SK-N-SH treated with all-trans-retinoic acid at 6 μM for 48 hours (cell line): ENCODE measurements around the gene KCNK1.

ENCODE experiments used
- ATAC-seq: fragments of 200-7000 bp; cut with Tn5 transposase; 3 replicates; pipeline ENCODE4 v1.9.1; 2020; ENCODE audit warnings: mild to moderate bottlenecking, moderate library complexity
- ARNTL ChIP-seq: fragments of 450-650 bp; formaldehyde crosslinking; IDR thresholded peaks from 2 replicates; pipeline ENCODE4 v1.5.0; 2020; ENCODE audit warnings: low read depth, mild to moderate bottlenecking, moderate library complexity, borderline replicate concordance
- BACH2 ChIP-seq: fragments of 250-450 bp; sonication (Bioruptor Pico); IDR thresholded peaks from 2 replicates; pipeline ENCODE4 v1.9.0; 2021; ENCODE audit warnings: mild to moderate bottlenecking, borderline replicate concordance
- CSDC2 ChIP-seq: fragments of 250-450 bp; sonication (Bioruptor Pico); IDR thresholded peaks from 2 replicates; pipeline ENCODE4 v1.5.0; 2020; ENCODE audit warnings: mild to moderate bottlenecking, moderate library complexity
- ESRRG ChIP-seq: fragments of 250-450 bp; sonication (Bioruptor Pico); IDR thresholded peaks from 2 replicates; pipeline ENCODE4 v1.6.1; 2021; ENCODE audit warnings: mild to moderate bottlenecking
- GLIS3 ChIP-seq: fragments of 250-450 bp; sonication (Bioruptor Pico); IDR thresholded peaks from 2 replicates; pipeline ENCODE4 v1.5.0; 2020; ENCODE audit warnings: mild to moderate bottlenecking, moderate library complexity
- ISL1 ChIP-seq: fragments of 250-450 bp; sonication (Bioruptor Pico); IDR thresholded peaks from 2 replicates; pipeline ENCODE4 v2.1.2; 2022; ENCODE audit warnings: mild to moderate bottlenecking, moderate library complexity
- OSR1 ChIP-seq: fragments of 250-450 bp; sonication (Bioruptor Pico); IDR thresholded peaks from 2 replicates; pipeline ENCODE4 v1.8.0; 2022; ENCODE audit warnings: moderate library complexity, mild to moderate bottlenecking, inconsistent platforms
- PATZ1 ChIP-seq: fragments of 250-450 bp; sonication (Bioruptor Pico); IDR thresholded peaks from 2 replicates; pipeline ENCODE4 v1.8.0; 2020; ENCODE audit warnings: mild to moderate bottlenecking, moderate library complexity, borderline replicate concordance
- PPARA ChIP-seq: fragments of 250-450 bp; sonication (Bioruptor Pico); IDR thresholded peaks from 2 replicates; pipeline ENCODE4 v1.5.0; 2020; ENCODE audit warnings: mild to moderate bottlenecking, borderline replicate concordance
- RARB ChIP-seq: fragments of 250-450 bp; sonication (Bioruptor Pico); IDR thresholded peaks from 2 replicates; pipeline ENCODE4 v1.8.0; 2021; ENCODE audit warnings: mild to moderate bottlenecking, moderate library complexity
- SNAI2 ChIP-seq: fragments of 250-450 bp; sonication (Bioruptor Pico); IDR thresholded peaks from 2 replicates; pipeline ENCODE4 v1.5.0; 2020; ENCODE audit warnings: mild to moderate bottlenecking, moderate library complexity
- TCF4 ChIP-seq: fragments of 250-450 bp; sonication (Bioruptor Pico); IDR thresholded peaks from 2 replicates; pipeline ENCODE4 v1.8.0; 2021; ENCODE audit warnings: mild to moderate bottlenecking, moderate library complexity, borderline replicate concordance
- TOX ChIP-seq: fragments of 250-450 bp; sonication (Bioruptor Pico); IDR thresholded peaks from 2 replicates; pipeline ENCODE4 v1.8.0; 2021; ENCODE audit warnings: mild to moderate bottlenecking, moderate library complexity, borderline replicate concordance
- TSHZ2 ChIP-seq: fragments of 250-450 bp; sonication (Bioruptor Pico); IDR thresholded peaks from 2 replicates; pipeline ENCODE4 v1.5.0; 2020; ENCODE audit warnings: mild to moderate bottlenecking, moderate library complexity
- ZC3H10 ChIP-seq: fragments of 250-450 bp; sonication (Bioruptor Pico); IDR thresholded peaks from 2 replicates; pipeline ENCODE4 v1.5.1; 2021; ENCODE audit warnings: mild to moderate bottlenecking, moderate library complexity
- ZFP3 ChIP-seq: fragments of 250-450 bp; sonication (Bioruptor Pico); IDR thresholded peaks from 2 replicates; pipeline ENCODE4 v1.5.0; 2020; ENCODE audit warnings: mild to moderate bottlenecking, moderate library complexity
- ZFP30 ChIP-seq: fragments of 450-650 bp; formaldehyde crosslinking; IDR thresholded peaks from 2 replicates; pipeline ENCODE4 v1.5.0; 2022; ENCODE audit warnings: mild to moderate bottlenecking, moderate library complexity
- ZNF565 ChIP-seq: fragments of 450-650 bp; formaldehyde crosslinking; conservative IDR thresholded peaks from 2 replicates; pipeline ENCODE4 v1.5.0; 2020; ENCODE audit warnings: low read depth, mild to moderate bottlenecking, moderate library complexity
- ZNF70 ChIP-seq: fragments of 450-650 bp; formaldehyde crosslinking; IDR thresholded peaks from 2 replicates; pipeline ENCODE4 v1.5.0; 2020; ENCODE audit warnings: mild to moderate bottlenecking, moderate library complexity
- ZNF8 ChIP-seq: fragments of 450-650 bp; formaldehyde crosslinking; IDR thresholded peaks from 2 replicates; pipeline ENCODE4 v1.5.0; 2020; ENCODE audit warnings: mild to moderate bottlenecking, moderate library complexity
- TF ChIP-seq, protein P1 (sequence below): fragments of 250-450 bp; sonication (Bioruptor Pico); IDR thresholded peaks from 2 replicates; pipeline ENCODE4 v1.5.1; 2021; ENCODE audit warnings: mild to moderate bottlenecking, moderate library complexity
- TF ChIP-seq, protein P2 (sequence below): fragments of 250-450 bp; sonication (Bioruptor Pico); IDR thresholded peaks from 2 replicates; pipeline ENCODE4 v1.5.1; 2020; ENCODE audit warnings: low read depth, mild to moderate bottlenecking, moderate library complexity

The KCNK1 gene

GRCh38 chr1:233664804-233665574, 51.1 kb downstream of the KCNK1 start (continued):
- TF ChIP-seq, protein P1, sequence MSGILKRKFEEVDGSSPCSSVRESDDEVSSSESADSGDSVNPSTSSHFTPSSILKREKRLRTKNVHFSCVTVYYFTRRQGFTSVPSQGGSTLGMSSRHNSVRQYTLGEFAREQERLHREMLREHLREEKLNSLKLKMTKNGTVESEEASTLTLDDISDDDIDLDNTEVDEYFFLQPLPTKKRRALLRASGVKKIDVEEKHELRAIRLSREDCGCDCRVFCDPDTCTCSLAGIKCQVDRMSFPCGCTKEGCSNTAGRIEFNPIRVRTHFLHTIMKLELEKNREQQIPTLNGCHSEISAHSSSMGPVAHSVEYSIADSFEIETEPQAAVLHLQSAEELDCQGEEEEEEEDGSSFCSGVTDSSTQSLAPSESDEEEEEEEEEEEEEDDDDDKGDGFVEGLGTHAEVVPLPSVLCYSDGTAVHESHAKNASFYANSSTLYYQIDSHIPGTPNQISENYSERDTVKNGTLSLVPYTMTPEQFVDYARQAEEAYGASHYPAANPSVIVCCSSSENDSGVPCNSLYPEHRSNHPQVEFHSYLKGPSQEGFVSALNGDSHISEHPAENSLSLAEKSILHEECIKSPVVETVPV, result no peak
- no peak for TF ChIP-seq GLIS3

GRCh38 chr1:233665575-233666270, 51.8 kb downstream of the KCNK1 start:
- TF ChIP-seq TOX (CRISPR knock-in tag) (no peak), CSDC2 (CRISPR knock-in tag) (no peak), BACH2 (CRISPR knock-in tag) (no peak), ZNF8 (CRISPR knock-in tag) (no peak), ISL1 (CRISPR knock-in tag) (no peak), RARB (CRISPR knock-in tag) (no peak), PPARA (CRISPR knock-in tag) (no peak), OSR1 (CRISPR knock-in tag) (no peak), ESRRG (no peak), ARNTL (no peak), TCF4 (no peak), SNAI2 (CRISPR knock-in tag) (no peak), ZFP3 (no peak), ZNF565 (CRISPR knock-in tag) (no peak), TSHZ2 (no peak), GLIS3 (no peak), ZFP30 (CRISPR knock-in tag) (no peak), PATZ1 (CRISPR knock-in tag) (no peak)
- TF ChIP-seq, protein P2, sequence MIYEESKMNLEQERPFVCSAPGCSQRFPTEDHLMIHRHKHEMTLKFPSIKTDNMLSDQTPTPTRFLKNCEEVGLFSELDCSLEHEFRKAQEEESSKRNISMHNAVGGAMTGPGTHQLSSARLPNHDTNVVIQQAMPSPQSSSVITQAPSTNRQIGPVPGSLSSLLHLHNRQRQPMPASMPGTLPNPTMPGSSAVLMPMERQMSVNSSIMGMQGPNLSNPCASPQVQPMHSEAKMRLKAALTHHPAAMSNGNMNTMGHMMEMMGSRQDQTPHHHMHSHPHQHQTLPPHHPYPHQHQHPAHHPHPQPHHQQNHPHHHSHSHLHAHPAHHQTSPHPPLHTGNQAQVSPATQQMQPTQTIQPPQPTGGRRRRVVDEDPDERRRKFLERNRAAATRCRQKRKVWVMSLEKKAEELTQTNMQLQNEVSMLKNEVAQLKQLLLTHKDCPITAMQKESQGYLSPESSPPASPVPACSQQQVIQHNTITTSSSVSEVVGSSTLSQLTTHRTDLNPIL (CRISPR knock-in tag), result no peak
- TF ChIP-seq, protein P1, result no peak
- no peak for ATAC-seq

DNA sequence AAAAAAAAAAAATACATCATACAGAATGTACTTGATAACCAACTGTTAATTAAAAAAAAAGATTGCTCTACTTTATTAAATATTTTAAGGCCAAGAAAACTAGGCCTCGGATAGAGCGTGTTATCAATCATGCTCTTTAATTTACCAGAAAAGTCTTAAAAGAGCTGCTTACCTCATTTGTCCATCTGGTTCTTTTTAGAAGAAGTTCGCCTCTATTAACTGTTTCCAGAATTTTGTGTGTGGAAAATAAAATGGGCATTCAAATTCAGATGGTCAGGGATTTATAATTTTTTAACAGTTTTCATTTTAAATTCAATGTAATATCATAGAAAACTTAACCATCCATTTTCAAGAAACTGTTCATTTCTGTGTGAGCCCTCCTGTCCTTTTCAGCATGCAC, 53.8 kb downstream of the KCNK1 start:
- no peak for ATAC-seq

More for the DNA sequence above, 53.8 kb downstream of the KCNK1 start:
- TF ChIP-seq ZC3H10 (CRISPR knock-in tag) (no peak), CSDC2 (CRISPR knock-in tag) (no peak), ZFP30 (CRISPR knock-in tag) (no peak), ZNF70 (CRISPR knock-in tag) (no peak)
